ENCODE data around the gene DCPS. TPM values are rescaled to one million over a fixed set of nuclear protein-coding genes. Genes with fewer than 3 reads are reported as not detected.

Gene DCPS
- total and polyA plus RNA-seq, 8 donors, result 16.4 to 24.4 (median 21.5) TPM

- peaks cover 0 to 96% of the 10 kb centered on the region in 2 donors for H3K36me3 ChIP-seq
- H3K9me3 ChIP-seq, result no peaks in the 10 kb centered on the region
These were observed 46.7 kb upstream of the DCPS start for GRCh38 chr11:126257144-126257543.

GRCh38 chr11:126257764-126258163 lies 46.1 kb upstream of the DCPS start:
- Histone ChIP-seq H3K4me3 (no peak overlapping the region), H3K9me3 (no peaks in the 10 kb centered on the region), H3K4me1 (no peaks in the 10 kb centered on the region), H3K27ac (no peak overlapping the region), H3K27me3 (no peaks in the 10 kb centered on the region), H3K36me3 (peaks cover 0 to 96% of the 10 kb centered on the region in 2 donors)
- DNase-seq (no peak), ATAC-seq (no peak)
- TF ChIP-seq CTCF (IDR thresholded peaks at IDR 0.05), result no peak
- intact Hi-C loops (cut with DNase I), result no loop called here

More at GRCh38 chr11:126257144-126257543, 46.7 kb upstream of the DCPS start:
- TF ChIP-seq CTCF (IDR thresholded peaks at IDR 0.05), result no peak
- intact Hi-C loops (cut with DNase I), result no loop called here
- Histone ChIP-seq H3K27me3 (no peaks in the 10 kb centered on the region), H3K4me3 (no peak overlapping the region), H3K27ac (no peak overlapping the region), H3K4me1 (no peaks in the 10 kb centered on the region)
- ATAC-seq (no peak), DNase-seq (no peak)

GRCh38 chr11:126262216-126262615 lies 41.6 kb upstream of the DCPS start:
- ATAC-seq, result no peak
- Histone ChIP-seq H3K4me3 (no peak overlapping the region), H3K27me3 (no peaks in the 10 kb centered on the region), H3K36me3 (peaks cover 0 to 96% of the 10 kb centered on the region in 2 donors), H3K9me3 (no peaks in the 10 kb centered on the region), H3K4me1 (peaks cover 0 to 8% of the 10 kb centered on the region in 2 donors), H3K27ac (no peak overlapping the region)
- no peak for DNase-seq
- intact Hi-C loops (cut with DNase I), result no loop called here
- no peak for TF ChIP-seq CTCF (IDR thresholded peaks at IDR 0.05)

- DNase-seq (no peak), ATAC-seq (no peak)
- no peaks in the 10 kb centered on the region for H3K9me3 ChIP-seq
- peaks cover 0 to 87% of the 10 kb centered on the region in 2 donors for H3K36me3 ChIP-seq
- no peaks in the 10 kb centered on the region for H3K27me3 ChIP-seq
- peaks cover 3 to 17% of the 10 kb centered on the region in 2 donors for H3K4me1 ChIP-seq
- no peak for TF ChIP-seq CTCF (IDR thresholded peaks at IDR 0.05)
- intact Hi-C loops (cut with DNase I), result no loop called here
- H3K27ac ChIP-seq, result no peak overlapping the region
- H3K4me3 ChIP-seq, result no peak overlapping the region
These were observed 40.4 kb upstream of the DCPS start for GRCh38 chr11:126263489-126263888.

GRCh38 chr11:126265811-126266210 lies 38.0 kb upstream of the DCPS start:
- Histone ChIP-seq H3K27ac (no peak overlapping the region), H3K4me3 (no peak overlapping the region), H3K9me3 (no peaks in the 10 kb centered on the region), H3K4me1 (peaks cover 3 to 27% of the 10 kb centered on the region in 2 donors), H3K36me3 (peaks cover 0 to 65% of the 10 kb centered on the region in 2 donors), H3K27me3 (no peaks in the 10 kb centered on the region)
- DNase-seq (no peak), ATAC-seq (no peak)
- intact Hi-C loops (cut with DNase I), result no loop called here
- TF ChIP-seq CTCF (IDR thresholded peaks at IDR 0.05), result no peak

All from left lung (tissue), 10 donors.